Nephron (organoid): ENCODE measurements around the gene SSTR1.

Source experiments
- H3K27ac Mint-ChIP-seq, 3 experiments: 2 replicates each; pipeline ENCODE4 v1.8.0; 2020; ENCODE audit warnings: mixed read lengths in 3 of 3, mild to moderate bottlenecking in 2 of 3, moderate library complexity in 1 of 3
- H3K27me3 Mint-ChIP-seq: 2 replicates; pipeline ENCODE4 v1.8.0; 2021; ENCODE audit warnings: low read depth, mild to moderate bottlenecking, moderate library complexity, mixed read lengths
- H3K36me3 Mint-ChIP-seq: 2 replicates; pipeline ENCODE4 v1.8.0; 2020; ENCODE audit warnings: low read depth, mixed read lengths
- H3K4me1 Mint-ChIP-seq: 2 replicates; pipeline ENCODE4 v1.8.0; 2020; ENCODE audit warnings: mixed read lengths
- H3K4me3 Mint-ChIP-seq, 3 experiments: 2 replicates each; pipeline ENCODE4 v1.8.0; 2020; ENCODE audit warnings: mild to moderate bottlenecking in 3 of 3, mixed read lengths in 3 of 3, moderate library complexity in 2 of 3
- H3K9me3 Mint-ChIP-seq: 2 replicates; pipeline ENCODE4 v1.8.0; 2020; ENCODE audit warnings: mixed read lengths
- TF ChIP-seq, protein P1 (sequence below), 3 experiments: fragments of 200-600 bp; sonication (generic); IDR thresholded peaks; one replicate each; pipeline ENCODE4 v1.5.0; 2021; ENCODE audit warnings: antibody characterized with exemption in 3 of 3; ENCODE audit not compliant: unreplicated experiment in 3 of 3

SSTR1 gene

GRCh38 chr14:38261620-38262019 is 53.9 kb downstream of the SSTR1 start:
- Mint-ChIP-seq H3K36me3 (no peaks in the 10 kb centered on the region), H3K27me3 (peaks cover 41% of the 10 kb centered on the region), H3K27ac (no peak overlapping the region), H3K4me3 (no peak overlapping the region), H3K4me1 (no peaks in the 10 kb centered on the region), H3K9me3 (peaks cover 25% of the 10 kb centered on the region)
- TF ChIP-seq, protein P1, sequence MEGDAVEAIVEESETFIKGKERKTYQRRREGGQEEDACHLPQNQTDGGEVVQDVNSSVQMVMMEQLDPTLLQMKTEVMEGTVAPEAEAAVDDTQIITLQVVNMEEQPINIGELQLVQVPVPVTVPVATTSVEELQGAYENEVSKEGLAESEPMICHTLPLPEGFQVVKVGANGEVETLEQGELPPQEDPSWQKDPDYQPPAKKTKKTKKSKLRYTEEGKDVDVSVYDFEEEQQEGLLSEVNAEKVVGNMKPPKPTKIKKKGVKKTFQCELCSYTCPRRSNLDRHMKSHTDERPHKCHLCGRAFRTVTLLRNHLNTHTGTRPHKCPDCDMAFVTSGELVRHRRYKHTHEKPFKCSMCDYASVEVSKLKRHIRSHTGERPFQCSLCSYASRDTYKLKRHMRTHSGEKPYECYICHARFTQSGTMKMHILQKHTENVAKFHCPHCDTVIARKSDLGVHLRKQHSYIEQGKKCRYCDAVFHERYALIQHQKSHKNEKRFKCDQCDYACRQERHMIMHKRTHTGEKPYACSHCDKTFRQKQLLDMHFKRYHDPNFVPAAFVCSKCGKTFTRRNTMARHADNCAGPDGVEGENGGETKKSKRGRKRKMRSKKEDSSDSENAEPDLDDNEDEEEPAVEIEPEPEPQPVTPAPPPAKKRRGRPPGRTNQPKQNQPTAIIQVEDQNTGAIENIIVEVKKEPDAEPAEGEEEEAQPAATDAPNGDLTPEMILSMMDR (IDR thresholded peaks at IDR 0.05; ENCODE audit: unreplicated experiment in 3 of 3): no peak
